ENCODE data around the gene TOR2A.

The TOR2A gene

GRCh38 chr9:127703289-127703946 is 31.7 kb downstream of the TOR2A start:
- in situ Hi-C loops (cut with MboI; ENCODE audit: low sequenced_read_pairs), result no loop called here

GRCh38 chr9:127700594-127701255 is 34.4 kb downstream of the TOR2A start:
- in situ Hi-C loops (cut with MboI; ENCODE audit: low sequenced_read_pairs), result no loop called here

GRCh38 chr9:127700140-127700539 is 35.0 kb downstream of the TOR2A start:
- in situ Hi-C loops (cut with MboI; ENCODE audit: low sequenced_read_pairs), result no loop called here

- in situ Hi-C loops (cut with MboI; ENCODE audit: low sequenced_read_pairs), result no loop called here
Observed at GRCh38 chr9:127698985-127699670, 36.0 kb downstream of the TOR2A start.

- in situ Hi-C loops (cut with MboI; ENCODE audit: low sequenced_read_pairs), result no loop called here
Observed at GRCh38 chr9:127698386-127698785, 36.7 kb downstream of the TOR2A start.

GRCh38 chr9:127697575-127697974 is 37.5 kb downstream of the TOR2A start:
- in situ Hi-C loops (cut with MboI; ENCODE audit: low sequenced_read_pairs), result no loop called here

- in situ Hi-C loops (cut with MboI; ENCODE audit: low sequenced_read_pairs), result no loop called here
Observed at GRCh38 chr9:127694890-127695720, 40.0 kb downstream of the TOR2A start.

GRCh38 chr9:127693697-127694096 is 41.4 kb downstream of the TOR2A start:
- in situ Hi-C loops (cut with MboI; ENCODE audit: low sequenced_read_pairs), result no loop called here

GRCh38 chr9:127693143-127693542 is 42.0 kb downstream of the TOR2A start:
- in situ Hi-C loops (cut with MboI; ENCODE audit: low sequenced_read_pairs), result no loop called here

GRCh38 chr9:127692071-127692470 is 43.0 kb downstream of the TOR2A start:
- in situ Hi-C loops (cut with MboI; ENCODE audit: low sequenced_read_pairs), result no loop called here

- in situ Hi-C loops (cut with MboI; ENCODE audit: low sequenced_read_pairs), result no loop called here
Observed at GRCh38 chr9:127690735-127691134, 44.4 kb downstream of the TOR2A start.

GRCh38 chr9:127689329-127690000 is 45.6 kb downstream of the TOR2A start:
- in situ Hi-C loops (cut with MboI; ENCODE audit: low sequenced_read_pairs), result no loop called here

GRCh38 chr9:127686461-127687393 is 48.4 kb downstream of the TOR2A start:
- in situ Hi-C loops (cut with MboI; ENCODE audit: low sequenced_read_pairs), result no loop called here

GRCh38 chr9:127684576-127684975 is 50.5 kb downstream of the TOR2A start:
- in situ Hi-C loops (cut with MboI; ENCODE audit: low sequenced_read_pairs), result no loop called here

- in situ Hi-C loops (cut with MboI; ENCODE audit: low sequenced_read_pairs), result no loop called here
Observed at GRCh38 chr9:127683723-127684122, 51.4 kb downstream of the TOR2A start.

- in situ Hi-C loops (cut with MboI; ENCODE audit: low sequenced_read_pairs), result no loop called here
Observed at GRCh38 chr9:127682351-127683136, 52.5 kb downstream of the TOR2A start.

All from HL-60/S4 treated with retinoic acid at 250 ng/mL for 4 days and 3 days (cell line).